GM08714 (cell line): Measurements from ENCODE around the gene VAV1.

Experiments
- H3K4me3 ChIP-seq: fragments of 200-500 bp; sonication (Bioruptor generic); 2 replicates; pipeline ENCODE4 v1.5.1; 2014; ENCODE audit warnings: mild to moderate bottlenecking, low read length, inconsistent platforms
- ZNF274 ChIP-seq: IDR thresholded peaks from 2 replicates; pipeline ENCODE4 v1.6.1; 2012; ENCODE audit warnings: mild to moderate bottlenecking, low read depth, low read length

Gene VAV1

GRCh38 chr19:6842871-6843607 lies 70.5 kb downstream of the VAV1 start:
- TF ChIP-seq ZNF274 = no peak
- no peak overlapping the region for H3K4me3 ChIP-seq

GRCh38 chr19:6847828-6848200 lies 75.3 kb downstream of the VAV1 start:
- no peak overlapping the region for H3K4me3 ChIP-seq

GRCh38 chr19:6848986-6849385 lies 76.5 kb downstream of the VAV1 start:
- H3K4me3 ChIP-seq = no peak overlapping the region
- TF ChIP-seq ZNF274 = no peak

More at GRCh38 chr19:6847828-6848200, 75.3 kb downstream of the VAV1 start:
- TF ChIP-seq ZNF274 = no peak

- no peak overlapping the region for H3K4me3 ChIP-seq
- TF ChIP-seq ZNF274 = no peak
Observed at GRCh38 chr19:6849876-6850275, 77.4 kb downstream of the VAV1 start.

- no peak overlapping the region for H3K4me3 ChIP-seq
- TF ChIP-seq ZNF274 = no peak
Observed at GRCh38 chr19:6851359-6851758, 78.9 kb downstream of the VAV1 start.

GRCh38 chr19:6852001-6852400 lies 79.5 kb downstream of the VAV1 start:
- TF ChIP-seq ZNF274 = no peak

GRCh38 chr19:6853868-6854267 lies 81.4 kb downstream of the VAV1 start:
- TF ChIP-seq ZNF274 = no peak
- no peak overlapping the region for H3K4me3 ChIP-seq

More at GRCh38 chr19:6852001-6852400, 79.5 kb downstream of the VAV1 start:
- no peak overlapping the region for H3K4me3 ChIP-seq

- no peak for TF ChIP-seq ZNF274
- H3K4me3 ChIP-seq = no peak overlapping the region
Observed at GRCh38 chr19:6854758-6855157, 82.2 kb downstream of the VAV1 start.

- TF ChIP-seq ZNF274 = no peak
Observed at GRCh38 chr19:6856749-6857372, 84.4 kb downstream of the VAV1 start.

GRCh38 chr19:6861683-6862286 lies 89.3 kb downstream of the VAV1 start:
- TF ChIP-seq ZNF274 = no peak
- H3K4me3 ChIP-seq = no peak overlapping the region

More at GRCh38 chr19:6856749-6857372, 84.4 kb downstream of the VAV1 start:
- no peak overlapping the region for H3K4me3 ChIP-seq

- no peak for TF ChIP-seq ZNF274
Observed at GRCh38 chr19:6862673-6863078, 90.2 kb downstream of the VAV1 start.

GRCh38 chr19:6864325-6864940 lies 91.9 kb downstream of the VAV1 start:
- no peak for TF ChIP-seq ZNF274
- H3K4me3 ChIP-seq = no peak overlapping the region

More at GRCh38 chr19:6862673-6863078, 90.2 kb downstream of the VAV1 start:
- no peak overlapping the region for H3K4me3 ChIP-seq

GRCh38 chr19:6865849-6866248 lies 93.3 kb downstream of the VAV1 start:
- no peak overlapping the region for H3K4me3 ChIP-seq
- TF ChIP-seq ZNF274 = no peak

- TF ChIP-seq ZNF274 = no peak
- H3K4me3 ChIP-seq = no peak overlapping the region
Observed at GRCh38 chr19:6866741-6867151, 94.2 kb downstream of the VAV1 start.
